ENCODE data around the gene PRKCQ. TPM values are rescaled to one million over a fixed set of nuclear protein-coding genes. Genes with fewer than 3 reads are reported as not detected.

PRKCQ gene
- 0.13 to 0.15 TPM in 2 of 3 replicates, not detected in the other for total RNA-seq
- long read RNA-seq, partial matches to known transcripts = 0 of 1 reads
- long read RNA-seq, other reads (novel, unspliced or antisense) = 0 of 1 reads

GRCh38 chr10:6579904-6580278 lies at the start of gene PRKCQ:
Gene PRKCQ, minus strand, starts transcription at chr10:6580276. Its CDS starts 65,141 bp downstream, at chr10:6515135.
- peak within 1 kb of the TSS; percentile 74 for H3K4me3 Mint-ChIP-seq (ENCODE audit: unreplicated experiment)
- peaks cover 4% of the 10 kb centered on the region for H3K4me1 Mint-ChIP-seq (ENCODE audit: low read depth)
- H3K27ac Mint-ChIP-seq (ENCODE audit: unreplicated experiment) = no peak within 1 kb of the TSS
- DNase-seq (ENCODE audit: low spot score) = no peak
- no peaks in the 10 kb centered on the region for H3K36me3 Mint-ChIP-seq (ENCODE audit: low read depth)
- no peak for TF ChIP-seq CTCF (IDR thresholded peaks at IDR 0.05)
- H3K27me3 Mint-ChIP-seq (ENCODE audit: low read depth) = peaks cover 35% of the 10 kb centered on the region
- H3K9me3 Mint-ChIP-seq (ENCODE audit: low read depth) = no peaks in the 10 kb centered on the region

GRCh38 chr10:6625428-6625827 lies 45.4 kb upstream of the PRKCQ start:
- H3K36me3 Mint-ChIP-seq (ENCODE audit: low read depth) = no peaks in the 10 kb centered on the region
- H3K27me3 Mint-ChIP-seq (ENCODE audit: low read depth) = peaks cover 9% of the 10 kb centered on the region
- TF ChIP-seq CTCF (IDR thresholded peaks at IDR 0.05) = no peak
- no peak overlapping the region for H3K27ac Mint-ChIP-seq (ENCODE audit: unreplicated experiment)
- H3K4me1 Mint-ChIP-seq (ENCODE audit: low read depth) = no peaks in the 10 kb centered on the region
- no peaks in the 10 kb centered on the region for H3K9me3 Mint-ChIP-seq (ENCODE audit: low read depth)
- DNase-seq (ENCODE audit: low spot score) = no peak
- H3K4me3 Mint-ChIP-seq (ENCODE audit: unreplicated experiment) = no peak overlapping the region

GRCh38 chr10:6624392-6624791 lies 44.3 kb upstream of the PRKCQ start:
- Mint-ChIP-seq H3K27me3 (ENCODE audit: low read depth) (peaks cover 9% of the 10 kb centered on the region), H3K9me3 (ENCODE audit: low read depth) (no peaks in the 10 kb centered on the region), H3K4me1 (ENCODE audit: low read depth) (no peaks in the 10 kb centered on the region), H3K27ac (ENCODE audit: unreplicated experiment) (no peak overlapping the region), H3K36me3 (ENCODE audit: low read depth) (no peaks in the 10 kb centered on the region), H3K4me3 (ENCODE audit: unreplicated experiment) (no peak overlapping the region)
- no peak for DNase-seq (ENCODE audit: low spot score)
- TF ChIP-seq CTCF (IDR thresholded peaks at IDR 0.05) = no peak

- no peak for DNase-seq (ENCODE audit: low spot score)
- Mint-ChIP-seq H3K27ac (ENCODE audit: unreplicated experiment) (no peak overlapping the region), H3K4me1 (ENCODE audit: low read depth) (no peaks in the 10 kb centered on the region), H3K9me3 (ENCODE audit: low read depth) (no peaks in the 10 kb centered on the region), H3K27me3 (ENCODE audit: low read depth) (peaks cover 9% of the 10 kb centered on the region), H3K4me3 (ENCODE audit: unreplicated experiment) (no peak overlapping the region), H3K36me3 (ENCODE audit: low read depth) (no peaks in the 10 kb centered on the region)
- no peak for TF ChIP-seq CTCF (IDR thresholded peaks at IDR 0.05)
Measured at GRCh38 chr10:6622921-6623320, 42.8 kb upstream of the PRKCQ start.

GRCh38 chr10:6621536-6621935 lies 41.5 kb upstream of the PRKCQ start:
- DNase-seq (ENCODE audit: low spot score) = no peak
- TF ChIP-seq CTCF (IDR thresholded peaks at IDR 0.05) = no peak

More at GRCh38 chr10:6621536-6621935, 41.5 kb upstream of the PRKCQ start:
- H3K4me1 Mint-ChIP-seq (ENCODE audit: low read depth) = no peaks in the 10 kb centered on the region
- H3K9me3 Mint-ChIP-seq (ENCODE audit: low read depth) = no peaks in the 10 kb centered on the region
- no peak overlapping the region for H3K4me3 Mint-ChIP-seq (ENCODE audit: unreplicated experiment)
- H3K36me3 Mint-ChIP-seq (ENCODE audit: low read depth) = no peaks in the 10 kb centered on the region
- peaks cover 6% of the 10 kb centered on the region for H3K27me3 Mint-ChIP-seq (ENCODE audit: low read depth)
- H3K27ac Mint-ChIP-seq (ENCODE audit: unreplicated experiment) = no peak overlapping the region

Measured in chondrocyte (in vitro differentiated cells).